Suprapubic skin (tissue), 4 donors: ENCODE measurements around the gene ANKLE2. TPM values are rescaled to one million over a fixed set of nuclear protein-coding genes. Genes with fewer than 3 reads are reported as not detected.
"Not testable (repeated sequence)": the region's sequence is repeated elsewhere in the genome, so short reads cannot be mapped to it uniquely, and the experiment has no call there.

Experiments
- DNase-seq, 2 donors: peaks; one replicate each; pipeline ENCODE4 v3.0.0-alpha.2; 2019; ENCODE audit warnings: low spot score in 2 of 2
- H3K27ac ChIP-seq: fragments of 200-600 bp; sonication (generic); one replicate; pipeline ENCODE4 v1.5.1; 2019
- H3K27me3 ChIP-seq: fragments of 200-600 bp; sonication (generic); one replicate; pipeline ENCODE4 v1.5.1; 2019
- H3K36me3 ChIP-seq: fragments of 200-600 bp; sonication (generic); one replicate; pipeline ENCODE4 v1.5.1; 2019
- H3K4me1 ChIP-seq: fragments of 200-600 bp; sonication (generic); one replicate; pipeline ENCODE4 v1.5.1; 2019
- H3K4me3 ChIP-seq: fragments of 200-600 bp; sonication (generic); one replicate; pipeline ENCODE4 v1.5.1; 2019; ENCODE audit warnings: mild to moderate bottlenecking
- H3K9me3 ChIP-seq: fragments of 200-600 bp; sonication (generic); one replicate; pipeline ENCODE4 v1.5.1; 2019
- EP300 ChIP-seq: sonication (generic); formaldehyde crosslinking; IDR thresholded peaks from one replicate; pipeline ENCODE4 v1.6.1; 2017; ENCODE audit warnings: antibody characterized with exemption
- POLR2A ChIP-seq, 2 donors: fragments of 450-650 bp; IDR thresholded peaks; one replicate each; pipeline ENCODE4 v1.6.1; 2017; ENCODE audit warnings: antibody characterized with exemption in 2 of 2, mild to moderate bottlenecking in 2 of 2, moderate library complexity in 2 of 2
- POLR2AphosphoS5 ChIP-seq, 3 donors: sonication (generic); formaldehyde crosslinking; IDR thresholded peaks; one replicate each; pipeline ENCODE4 v1.6.1; 2017; ENCODE audit warnings: antibody characterized with exemption in 3 of 3
- WGBS: methylation state at CpG from one replicate; pipeline ENCODE4 v1.1.5; 2018; 5-methylcytosine and 5-hydroxymethylcytosine counted together
- total RNA-seq, 4 donors: library from RNA; depleted of rRNA; stranded (reverse); fragments of >200 nt; gene quantifications; one replicate each; pipeline ENCODE4 v1.1.0, GENCODE V29; 2016
- TF ChIP-seq, protein P1 (sequence below), 2 donors: fragments of 200-600 bp in 1 of 2; fragments of 450-650 bp in 1 of 2; sonication (generic) in 1 of 2; IDR thresholded peaks; one replicate each; pipeline ENCODE4 v1.5.1; 2016 to 2019; ENCODE audit warnings: antibody characterized with exemption in 2 of 2, mild to moderate bottlenecking in 1 of 2, moderate library complexity in 1 of 2

ANKLE2 gene
- total RNA-seq, 4 donors from 2014 or later: 74.7 to 222 (median 111) TPM

- DNase-seq: no peak
- Histone ChIP-seq H3K9me3 (no peaks in the 10 kb centered on the region), H3K4me3 (no peak overlapping the region), H3K4me1 (peaks cover 28% of the 10 kb centered on the region), H3K36me3 (peaks cover 8% of the 10 kb centered on the region), H3K27ac (no peak overlapping the region), H3K27me3 (no peaks in the 10 kb centered on the region)
- 78% methylated on average over 9 of the region's 11 CpGs for WGBS
- TF ChIP-seq POLR2AphosphoS5 (IDR thresholded peaks at IDR 0.05): no peak
- TF ChIP-seq, protein P1, sequence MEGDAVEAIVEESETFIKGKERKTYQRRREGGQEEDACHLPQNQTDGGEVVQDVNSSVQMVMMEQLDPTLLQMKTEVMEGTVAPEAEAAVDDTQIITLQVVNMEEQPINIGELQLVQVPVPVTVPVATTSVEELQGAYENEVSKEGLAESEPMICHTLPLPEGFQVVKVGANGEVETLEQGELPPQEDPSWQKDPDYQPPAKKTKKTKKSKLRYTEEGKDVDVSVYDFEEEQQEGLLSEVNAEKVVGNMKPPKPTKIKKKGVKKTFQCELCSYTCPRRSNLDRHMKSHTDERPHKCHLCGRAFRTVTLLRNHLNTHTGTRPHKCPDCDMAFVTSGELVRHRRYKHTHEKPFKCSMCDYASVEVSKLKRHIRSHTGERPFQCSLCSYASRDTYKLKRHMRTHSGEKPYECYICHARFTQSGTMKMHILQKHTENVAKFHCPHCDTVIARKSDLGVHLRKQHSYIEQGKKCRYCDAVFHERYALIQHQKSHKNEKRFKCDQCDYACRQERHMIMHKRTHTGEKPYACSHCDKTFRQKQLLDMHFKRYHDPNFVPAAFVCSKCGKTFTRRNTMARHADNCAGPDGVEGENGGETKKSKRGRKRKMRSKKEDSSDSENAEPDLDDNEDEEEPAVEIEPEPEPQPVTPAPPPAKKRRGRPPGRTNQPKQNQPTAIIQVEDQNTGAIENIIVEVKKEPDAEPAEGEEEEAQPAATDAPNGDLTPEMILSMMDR (IDR thresholded peaks at IDR 0.05): no peak
- no peak for TF ChIP-seq POLR2A (IDR thresholded peaks at IDR 0.05)
Measured at GRCh38 chr12:132765361-132765760, 3.7 kb upstream of the ANKLE2 start.

DNA sequence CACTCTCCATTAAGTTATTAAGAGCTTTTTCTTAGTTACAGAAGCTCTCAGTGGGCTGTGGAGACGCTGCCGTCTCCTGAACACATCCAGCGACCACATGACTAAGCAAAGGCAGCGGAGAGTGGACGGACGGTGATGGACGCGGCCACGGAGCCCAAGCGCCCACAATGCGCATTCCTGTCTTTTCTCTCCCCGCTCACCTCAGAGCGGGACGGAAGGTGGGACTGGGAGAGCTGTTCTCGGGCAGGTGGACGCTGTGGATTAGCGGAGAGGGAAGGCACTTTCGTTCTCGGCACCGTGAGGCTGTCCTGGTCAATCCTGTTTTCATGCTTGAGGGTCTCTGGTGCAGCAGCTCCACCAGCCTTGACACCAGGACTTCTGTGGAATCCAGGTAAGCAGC, 2.6 kb upstream of the ANKLE2 start:
- WGBS: 97% methylated on average over 20 of the region's 20 CpGs
- Histone ChIP-seq H3K4me1 (peaks cover 36% of the 10 kb centered on the region), H3K27me3 (no peaks in the 10 kb centered on the region)

GRCh38 chr12:132761921-132762583, 420 bp upstream of the ANKLE2 start:
- TF ChIP-seq, protein P1 (IDR thresholded peaks at IDR 0.05): no peak
- peak in 2 of 3 donors; percentile 46 to 78 for TF ChIP-seq POLR2AphosphoS5 (IDR thresholded peaks at IDR 0.05)
- peak in 1 of 2 donors; percentile 39 for TF ChIP-seq POLR2A (IDR thresholded peaks at IDR 0.05)
- peak overlapping the region; percentile 97 for H3K27ac ChIP-seq
- peak; percentile 88 to 89 for DNase-seq
- H3K9me3 ChIP-seq: no peaks in the 10 kb centered on the region
- 0% methylated on average over 24 of the region's 89 CpGs for WGBS
- H3K27me3 ChIP-seq: no peaks in the 10 kb centered on the region
- peaks cover 26% of the 10 kb centered on the region for H3K4me1 ChIP-seq
- peaks cover 16% of the 10 kb centered on the region for H3K36me3 ChIP-seq
- peak overlapping the region; percentile 99 for H3K4me3 ChIP-seq

More for the DNA sequence above, 2.6 kb upstream of the ANKLE2 start:
- TF ChIP-seq EP300 (no peak), POLR2AphosphoS5 (IDR thresholded peaks at IDR 0.05) (no peak), POLR2A (IDR thresholded peaks at IDR 0.05) (no peak)
- TF ChIP-seq, protein P1 (IDR thresholded peaks at IDR 0.05): no peak
- no peak for DNase-seq
- Histone ChIP-seq H3K9me3 (no peaks in the 10 kb centered on the region), H3K4me3 (no peak overlapping the region), H3K27ac (no peak overlapping the region), H3K36me3 (no peaks in the 10 kb centered on the region)

DNA sequence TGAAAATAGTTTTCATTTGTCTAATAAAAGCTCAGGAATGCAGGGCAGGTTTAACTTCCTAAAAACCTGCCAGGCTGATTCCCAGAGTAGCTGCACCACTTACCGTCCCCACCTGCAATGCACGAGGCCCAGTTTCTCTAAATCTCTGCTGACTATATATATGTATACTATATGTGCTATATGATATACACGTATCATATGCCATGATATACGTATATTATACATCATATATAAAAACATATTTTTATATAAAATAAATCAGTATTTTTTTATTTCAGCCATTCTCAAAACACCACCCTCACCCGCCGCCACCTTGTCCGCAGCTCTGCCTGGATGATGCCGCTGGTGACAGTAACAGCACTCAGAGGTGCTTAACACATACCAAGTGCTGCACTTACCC, 2.3 kb downstream of the ANKLE2 start:
- DNase-seq: no peak
- Histone ChIP-seq H3K27ac (no peak overlapping the region), H3K4me3 (no peak overlapping the region)

DNA sequence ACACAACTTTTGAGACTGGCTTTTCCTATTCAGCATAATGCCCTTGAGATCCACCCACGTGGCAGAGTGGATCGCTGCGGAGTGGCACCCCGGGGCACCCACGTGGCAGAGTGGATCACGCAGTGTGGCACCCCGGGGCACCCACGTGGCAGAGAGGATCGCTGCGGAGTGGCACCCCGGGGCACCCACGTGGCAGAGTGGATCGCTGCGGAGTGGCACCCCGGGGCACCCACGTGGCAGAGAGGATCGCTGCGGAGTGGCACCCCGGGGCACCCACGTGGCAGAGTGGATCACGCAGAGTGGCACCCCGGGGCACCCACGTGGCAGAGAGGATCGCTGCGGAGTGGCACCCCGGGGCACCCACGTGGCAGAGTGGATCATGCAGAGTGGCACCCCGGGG, 2.8 kb downstream of the ANKLE2 start:
- H3K4me3 ChIP-seq, DNase-seq, H3K9me3 ChIP-seq, H3K27ac ChIP-seq, H3K27me3 ChIP-seq: not testable (repeated sequence)
- WGBS: 89% methylated on average over 28 of the region's 28 CpGs
- Histone ChIP-seq H3K36me3 (peaks cover 45% of the 10 kb centered on the region), H3K4me1 (peaks cover 21% of the 10 kb centered on the region)

More for the DNA sequence above, 2.3 kb downstream of the ANKLE2 start:
- Histone ChIP-seq H3K27me3 (no peaks in the 10 kb centered on the region), H3K4me1 (peaks cover 21% of the 10 kb centered on the region), H3K9me3 (no peaks in the 10 kb centered on the region), H3K36me3 (peaks cover 39% of the 10 kb centered on the region)
- no peak for TF ChIP-seq POLR2A (IDR thresholded peaks at IDR 0.05)
- no peak for TF ChIP-seq EP300
- WGBS: 90% methylated on average over 8 of the region's 8 CpGs

DNA sequence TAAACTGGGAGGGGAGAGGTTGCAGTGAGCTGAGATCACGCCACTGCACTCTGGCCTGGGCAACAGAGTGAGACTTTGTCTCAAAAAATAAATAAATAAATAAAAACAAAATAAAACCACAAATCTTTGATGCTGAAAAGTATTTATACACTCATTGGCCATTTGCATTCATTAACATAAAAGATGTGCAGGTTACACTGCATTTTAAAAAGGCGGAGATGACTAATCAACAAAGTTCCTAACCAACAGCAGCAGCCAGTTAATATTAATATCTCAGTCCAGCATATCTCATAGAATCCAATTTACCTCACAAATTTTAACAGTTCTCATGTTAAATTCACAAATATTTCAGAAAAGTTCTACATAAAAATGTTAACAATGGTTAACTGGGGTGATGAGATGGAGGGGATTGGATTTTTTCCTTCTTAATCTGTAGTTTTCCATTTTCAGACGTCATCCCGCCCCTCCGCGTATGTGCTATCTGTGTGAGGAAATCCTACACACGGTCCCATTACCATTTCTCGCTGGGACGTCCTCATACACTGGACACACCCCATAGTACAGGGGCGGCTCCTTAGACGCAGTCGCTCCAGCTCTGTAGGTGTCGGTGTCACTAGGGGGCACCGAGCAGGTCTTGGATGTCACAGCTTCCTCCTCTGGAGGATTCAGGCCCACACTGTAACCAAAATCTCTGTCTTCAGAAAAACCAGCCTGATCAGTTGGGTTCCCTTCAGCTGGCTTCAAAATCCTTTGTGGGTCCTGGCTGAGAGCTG, 7.3 kb downstream of the ANKLE2 start:
- TF ChIP-seq POLR2AphosphoS5 (IDR thresholded peaks at IDR 0.05) (no peak), POLR2A (IDR thresholded peaks at IDR 0.05) (no peak), EP300 (no peak)
- TF ChIP-seq, protein P1 (IDR thresholded peaks at IDR 0.05): no peak
- WGBS: 85% methylated on average over 14 of the region's 14 CpGs
- Histone ChIP-seq H3K36me3 (peaks cover 86% of the 10 kb centered on the region), H3K27me3 (no peaks in the 10 kb centered on the region), H3K9me3 (no peaks in the 10 kb centered on the region), H3K27ac (no peak overlapping the region), H3K4me3 (no peak overlapping the region), H3K4me1 (peaks cover 2% of the 10 kb centered on the region)
- no peak for DNase-seq

GRCh38 chr12:132753670-132754069, 8.0 kb downstream of the ANKLE2 start:
- not testable (repeated sequence) for DNase-seq, H3K4me1 ChIP-seq, H3K9me3 ChIP-seq, H3K4me3 ChIP-seq, H3K27ac ChIP-seq, H3K27me3 ChIP-seq
- 95% methylated on average over 7 of the region's 7 CpGs for WGBS
- H3K36me3 ChIP-seq: peaks cover 90% of the 10 kb centered on the region
